NB4 (cell line): ENCODE results near the gene SRPRB.

Experiments
- POLR2A ChIP-seq: IDR thresholded peaks from 2 replicates; pipeline ENCODE4 v1.6.1; 2011; ENCODE audit warnings: mild to moderate bottlenecking; ENCODE audit not compliant: insufficient read length; ENCODE audit errors: extremely low read depth
- TF ChIP-seq, protein P1 (sequence below): IDR thresholded peaks from one replicate; pipeline ENCODE4 v1.5.1; 2012; ENCODE audit warnings: low read depth, low read length

DNA sequence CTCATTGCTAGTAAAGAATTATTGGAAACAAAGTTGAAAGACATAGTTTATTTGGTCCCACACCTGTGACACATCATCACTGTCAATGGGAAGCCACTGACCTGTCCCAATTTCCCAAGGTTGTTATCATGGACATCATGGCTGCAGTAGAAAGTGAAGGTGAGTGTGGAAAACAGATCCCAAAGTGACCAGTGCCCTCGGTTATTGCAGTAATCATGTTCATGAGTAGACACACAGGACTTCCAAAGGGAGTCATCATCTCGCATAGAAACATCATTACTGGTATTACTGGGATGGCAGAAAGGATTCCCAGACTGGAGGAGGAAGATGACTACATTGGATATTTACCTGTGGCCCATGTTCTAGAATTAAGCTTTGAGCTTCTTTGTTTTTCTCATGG lies 44.7 kb upstream of the SRPRB start:
- TF ChIP-seq, protein P1, sequence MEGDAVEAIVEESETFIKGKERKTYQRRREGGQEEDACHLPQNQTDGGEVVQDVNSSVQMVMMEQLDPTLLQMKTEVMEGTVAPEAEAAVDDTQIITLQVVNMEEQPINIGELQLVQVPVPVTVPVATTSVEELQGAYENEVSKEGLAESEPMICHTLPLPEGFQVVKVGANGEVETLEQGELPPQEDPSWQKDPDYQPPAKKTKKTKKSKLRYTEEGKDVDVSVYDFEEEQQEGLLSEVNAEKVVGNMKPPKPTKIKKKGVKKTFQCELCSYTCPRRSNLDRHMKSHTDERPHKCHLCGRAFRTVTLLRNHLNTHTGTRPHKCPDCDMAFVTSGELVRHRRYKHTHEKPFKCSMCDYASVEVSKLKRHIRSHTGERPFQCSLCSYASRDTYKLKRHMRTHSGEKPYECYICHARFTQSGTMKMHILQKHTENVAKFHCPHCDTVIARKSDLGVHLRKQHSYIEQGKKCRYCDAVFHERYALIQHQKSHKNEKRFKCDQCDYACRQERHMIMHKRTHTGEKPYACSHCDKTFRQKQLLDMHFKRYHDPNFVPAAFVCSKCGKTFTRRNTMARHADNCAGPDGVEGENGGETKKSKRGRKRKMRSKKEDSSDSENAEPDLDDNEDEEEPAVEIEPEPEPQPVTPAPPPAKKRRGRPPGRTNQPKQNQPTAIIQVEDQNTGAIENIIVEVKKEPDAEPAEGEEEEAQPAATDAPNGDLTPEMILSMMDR: no peak
- TF ChIP-seq POLR2A: no peak
